Head of caudate nucleus (tissue), 42 donors: Measurements from ENCODE around the gene HLA-A.
"Not testable (repeated sequence)": the region's sequence is repeated elsewhere in the genome, so short reads cannot be mapped to it uniquely, and the experiment has no call there.

Experiments
- DNase-seq, 42 donors: peaks; one replicate each; pipeline versions ENCODE4 v3.0.0 to v3.0.0-alpha.2; 2020 to 2021; ENCODE audit warnings: mixed read lengths in 7 of 42
- intact Hi-C: fragments of 100-400 bp; cut with DNase I; formaldehyde crosslinking; loops from one replicate; pipeline ENCODE4 v1.15.0; 2022

Gene HLA-A

GRCh38 chr6:29976588-29977424 is 34.5 kb downstream of the HLA-A start:
- intact Hi-C loops: no loop called here
- peak; percentile 26 to 90 (median 75) for DNase-seq

- intact Hi-C loops: no loop called here
- no peak for DNase-seq
Measured at GRCh38 chr6:29977425-29977727, 35.0 kb downstream of the HLA-A start.

GRCh38 chr6:29980013-29980412 is 37.7 kb downstream of the HLA-A start:
- DNase-seq, intact Hi-C loops: not testable (repeated sequence)

GRCh38 chr6:29980511-29980910 is 38.2 kb downstream of the HLA-A start:
- intact Hi-C loops: no loop called here

GRCh38 chr6:29981211-29981812 is 39.0 kb downstream of the HLA-A start:
- DNase-seq: no peak
- intact Hi-C loops: no loop called here

More at GRCh38 chr6:29980511-29980910, 38.2 kb downstream of the HLA-A start:
- no peak for DNase-seq

- intact Hi-C loops: no loop called here
- no peak for DNase-seq
Measured at GRCh38 chr6:29982097-29982496, 39.8 kb downstream of the HLA-A start.

GRCh38 chr6:29984232-29984631 is 41.9 kb downstream of the HLA-A start:
- no peak for DNase-seq
- intact Hi-C loops: no loop called here

GRCh38 chr6:29984992-29985391 is 42.7 kb downstream of the HLA-A start:
- intact Hi-C loops: no loop called here
- no peak for DNase-seq

GRCh38 chr6:29986179-29986781 is 43.9 kb downstream of the HLA-A start:
- no peak for DNase-seq
- intact Hi-C loops: no loop called here

- DNase-seq: no peak
- intact Hi-C loops: no loop called here
Measured at GRCh38 chr6:29989211-29989610, 46.9 kb downstream of the HLA-A start.

GRCh38 chr6:29990931-29991330 is 48.6 kb downstream of the HLA-A start:
- no peak for DNase-seq
- intact Hi-C loops: no loop called here

GRCh38 chr6:29992807-29993206 is 50.5 kb downstream of the HLA-A start:
- intact Hi-C loops: no loop called here
- no peak for DNase-seq

GRCh38 chr6:29994826-29995225 is 52.5 kb downstream of the HLA-A start:
- intact Hi-C loops: no loop called here
- no peak for DNase-seq

- no peak for DNase-seq
- intact Hi-C loops: no loop called here
Measured at GRCh38 chr6:29995340-29995777, 53.0 kb downstream of the HLA-A start.
